H1 (cell line): ENCODE data around the gene TXNDC15. TPM values are rescaled to one million over a fixed set of nuclear protein-coding genes. Genes with fewer than 3 reads are reported as not detected.

ENCODE experiments used
- CTCF ChIA-PET: fragments of 300-600 bp; sonication (Branson Sonifier 250); formaldehyde crosslinking; loops from one replicate; lab custom pipeline; 2021; ENCODE audit not compliant: partially characterized antibody; lab: Charles Lee
- POLR2A ChIA-PET: fragments of 300-600 bp; sonication (Branson Sonifier 250); formaldehyde crosslinking; loops from one replicate; lab custom pipeline; 2021; ENCODE audit warnings: inconsistent platforms; ENCODE audit not compliant: partially characterized antibody; lab: Charles Lee
- DNase-seq, 2 experiments: peaks; one replicate each; pipeline versions ENCODE4 v3.0.0 to v3.0.0-alpha.2; 2010 to 2022; ENCODE audit warnings: low spot score in 2 of 2, low read depth in 1 of 2, mixed read lengths in 1 of 2
- FAIRE-seq: peaks from 2 replicates; lab custom pipeline; 2011; peaks lifted over from hg19 to GRCh38; lab: Jason Lieb, UNC
- H2AFZ ChIP-seq: 2 replicates; pipeline ENCODE4 v1.8.1; 2012; ENCODE audit warnings: low read length, inconsistent platforms
- H2AK5ac ChIP-seq: 2 replicates; pipeline ENCODE4 v1.6.1; 2013; ENCODE audit warnings: low read depth, low read length
- H2BK120ac ChIP-seq: replicated peaks from 2 replicates; pipeline ENCODE3; 2013; ENCODE audit warnings: low read depth, low read length, inconsistent platforms
- H2BK12ac ChIP-seq: 2 replicates; pipeline ENCODE4 v1.6.1; 2013; ENCODE audit warnings: low read depth, low read length
- H2BK15ac ChIP-seq: 2 replicates; pipeline ENCODE4 v1.6.1; 2013; ENCODE audit warnings: low read length
- H2BK20ac ChIP-seq: 2 replicates; pipeline ENCODE4 v1.6.1; 2013; ENCODE audit warnings: low read length
- H2BK5ac ChIP-seq: 2 replicates; pipeline ENCODE4 v1.6.1; 2013; ENCODE audit warnings: low read depth, low read length
- H3K14ac ChIP-seq: 2 replicates; pipeline ENCODE4 v1.6.1; 2013; ENCODE audit warnings: inconsistent platforms; ENCODE audit not compliant: insufficient read length
- H3K18ac ChIP-seq: 2 replicates; pipeline ENCODE4 v1.6.1; 2013; ENCODE audit warnings: low read length; ENCODE audit errors: extremely low read depth
- H3K23ac ChIP-seq: 2 replicates; pipeline ENCODE4 v1.6.1; 2013; ENCODE audit warnings: inconsistent platforms; ENCODE audit not compliant: insufficient read length
- H3K23me2 ChIP-seq: 2 replicates; pipeline ENCODE4 v1.6.1; 2013; ENCODE audit warnings: low read depth, low read length
- H3K27ac ChIP-seq: 2 replicates; pipeline ENCODE4 v1.6.1; 2011; ENCODE audit warnings: low read depth, low read length, inconsistent platforms
- H3K27me3 ChIP-seq, 4 experiments: replicated peaks in 1 of 4; 1 replicate in 1 of 4; 2 replicates in 3 of 4; pipeline versions ENCODE4 v1.6.1 to v1.8.1; 2011 to 2013; ENCODE audit warnings: low read length in 3 of 4, mild to moderate bottlenecking in 3 of 4, inconsistent platforms in 2 of 4, mixed read lengths in 2 of 4, moderate library complexity in 1 of 4; ENCODE audit not compliant: control insufficient read depth in 3 of 4, insufficient read depth in 3 of 4; ENCODE audit errors: extremely low read depth in 1 of 4
- H3K36me3 ChIP-seq, 4 experiments: 2 replicates each; pipeline versions ENCODE4 v1.6.1 to v1.8.1; 2011 to 2013; ENCODE audit warnings: mild to moderate bottlenecking in 4 of 4, low read length in 3 of 4, moderate library complexity in 2 of 4, control low read depth in 1 of 4, inconsistent platforms in 1 of 4; ENCODE audit not compliant: insufficient read depth in 4 of 4, control insufficient read depth in 2 of 4
- H3K4ac ChIP-seq: replicated peaks from 2 replicates; pipeline ENCODE3; 2013; ENCODE audit warnings: low read length, low read depth, mixed read lengths, inconsistent platforms; ENCODE audit not compliant: insufficient read length
- H3K4me1 ChIP-seq, 4 experiments: replicated peaks in 1 of 4; 1 replicate in 1 of 4; 2 replicates in 3 of 4; pipeline versions ENCODE4 v1.6.1 to v1.8.1; 2011 to 2013; ENCODE audit warnings: low read length in 3 of 4, inconsistent platforms in 2 of 4, mixed read lengths in 1 of 4; ENCODE audit not compliant: insufficient read depth in 4 of 4, control insufficient read depth in 3 of 4
- H3K4me2 ChIP-seq, 2 experiments: 2 replicates each; pipeline versions ENCODE4 v1.6.1 to v1.8.1; 2011 to 2013; ENCODE audit warnings: low read depth in 2 of 2, low read length in 2 of 2, control low read depth in 1 of 2, inconsistent platforms in 1 of 2, mild to moderate bottlenecking in 1 of 2; ENCODE audit not compliant: insufficient read depth in 1 of 2
- H3K4me3 ChIP-seq, 4 experiments: fragments of 200-600, 300-600 bp in 1 of 4; sonication (generic), shearing (Covaris generic), sonication (Bioruptor Twin) in 1 of 4; 2 replicates each; pipeline versions ENCODE4 v1.5.1 to v1.8.1; 2011 to 2016; ENCODE audit warnings: low read length in 4 of 4, low read depth in 3 of 4, control low read depth in 2 of 4, inconsistent platforms in 2 of 4, mild to moderate bottlenecking in 2 of 4, mixed read lengths in 1 of 4, moderate library complexity in 1 of 4; ENCODE audit not compliant: insufficient read depth in 2 of 4; ENCODE audit errors: extremely low read depth in 1 of 4
- H3K56ac ChIP-seq: replicated peaks from 2 replicates; pipeline ENCODE3; 2013; ENCODE audit warnings: low read depth, mild to moderate bottlenecking, mixed read lengths, low read length, inconsistent platforms; ENCODE audit not compliant: insufficient read length
- H3K79me1 ChIP-seq: 2 replicates; pipeline ENCODE4 v1.6.1; 2013; ENCODE audit warnings: low read depth, low read length, control low read depth
- H3K79me2 ChIP-seq, 2 experiments: 2 replicates each; pipeline versions ENCODE4 v1.6.1 to v1.8.1; 2012 to 2013; ENCODE audit warnings: low read length in 2 of 2, mild to moderate bottlenecking in 2 of 2, inconsistent platforms in 1 of 2; ENCODE audit not compliant: insufficient read depth in 2 of 2, control insufficient read depth in 1 of 2
- H3K9ac ChIP-seq, 4 experiments: replicated peaks in 1 of 4; 1 replicate in 1 of 4; 2 replicates in 3 of 4; pipeline versions ENCODE4 v1.6.1 to v1.8.1; 2011 to 2013; ENCODE audit warnings: low read depth in 3 of 4, low read length in 3 of 4, control low read depth in 2 of 4, mild to moderate bottlenecking in 2 of 4, moderate library complexity in 2 of 4, inconsistent platforms in 1 of 4; ENCODE audit errors: extremely low read depth in 1 of 4
- H3K9me3 ChIP-seq, 2 experiments: 2 replicates each; pipeline versions ENCODE4 v1.6.1 to v1.8.1; 2012 to 2013; ENCODE audit warnings: mild to moderate bottlenecking in 2 of 2, moderate library complexity in 2 of 2, control low read depth in 1 of 2, inconsistent platforms in 1 of 2, low read depth in 1 of 2, low read length in 1 of 2, mixed read lengths in 1 of 2; ENCODE audit not compliant: insufficient read depth in 2 of 2
- H4K20me1 ChIP-seq, 2 experiments: replicated peaks in 1 of 2; 2 replicates each; pipeline versions ENCODE3 to v1.8.1; 2011 to 2013; ENCODE audit warnings: inconsistent platforms in 2 of 2, low read length in 2 of 2, mild to moderate bottlenecking in 1 of 2; ENCODE audit not compliant: insufficient read depth in 2 of 2, control insufficient read depth in 1 of 2
- H4K5ac ChIP-seq: 2 replicates; pipeline ENCODE4 v1.6.1; 2013; ENCODE audit warnings: low read length, low read depth, mixed read lengths, inconsistent platforms; ENCODE audit not compliant: insufficient read length
- H4K8ac ChIP-seq: 2 replicates; pipeline ENCODE4 v1.8.0; 2013; ENCODE audit warnings: mild to moderate bottlenecking, moderate library complexity, low read length, inconsistent platforms; ENCODE audit not compliant: insufficient read depth; ENCODE audit errors: extremely low read depth
- H4K91ac ChIP-seq: replicated peaks from 2 replicates; pipeline ENCODE3; 2013; ENCODE audit warnings: low read length, mixed read lengths, inconsistent platforms; ENCODE audit not compliant: insufficient read length
- CTBP2 ChIP-seq: IDR thresholded peaks from 2 replicates; pipeline ENCODE4 v1.7.0; 2011; ENCODE audit warnings: borderline replicate concordance, mild to moderate bottlenecking, moderate library complexity, mixed read lengths, low read length; ENCODE audit not compliant: insufficient read depth, insufficient read length
- PHF8 ChIP-seq: fragments of 200-600 bp; sonication (generic); conservative IDR thresholded peaks from 2 replicates; pipeline ENCODE4 v1.7.1; 2012; ENCODE audit warnings: low read depth, mild to moderate bottlenecking, inconsistent platforms, low read length, moderate library complexity
- RNF2 ChIP-seq: fragments of 200-900, 300-1000 bp; sonication (generic); IDR thresholded peaks from 2 replicates; pipeline ENCODE4 v1.7.1; 2016; ENCODE audit warnings: borderline replicate concordance, low read depth, mild to moderate bottlenecking, antibody characterized with exemption, low read length; ENCODE audit not compliant: poor library complexity, severe bottlenecking; ENCODE audit errors: missing control alignments
- SIX5 ChIP-seq: IDR thresholded peaks from 2 replicates; pipeline ENCODE4 v1.6.1; 2011; ENCODE audit warnings: mild to moderate bottlenecking, low read depth, low read length
- TAF7 ChIP-seq: optimal IDR thresholded peaks from 2 replicates; pipeline ENCODE3; 2011; ENCODE audit warnings: low read depth, mild to moderate bottlenecking, inconsistent platforms, low read length, moderate library complexity, borderline replicate concordance
- WGBS, 2 experiments: shearing (Covaris generic) in 1 of 2; methylation state at CpG; one replicate each; pipeline versions ENCODE4 v1.1.6 to v1.1.7; 2013 to 2015; ENCODE audit warnings: low lambda C conversion rate in 2 of 2, mixed read lengths in 2 of 2, inconsistent platforms in 1 of 2, low coverage in 1 of 2, missing lambda C conversion rate in 1 of 2; ENCODE audit not compliant: insufficient replicate concordance in 2 of 2, insufficient coverage in 1 of 2, insufficient read length in 1 of 2; ENCODE audit errors: extremely low coverage in 1 of 2, missing lambda C conversion rate in 1 of 2; 5-methylcytosine and 5-hydroxymethylcytosine counted together
- polyA plus RNA-seq, 7 experiments: library from polyadenylated mRNA; depleted of rRNA in 3 of 7; stranded (reverse) in 5 of 7; unstranded in 2 of 7; fragments of >200 nt in 5 of 7; fragments of 200-250 nt in 2 of 7; gene quantifications; 1 replicate in 5 of 7; 2 replicates in 1 of 7; 4 replicates in 1 of 7; pipeline versions ENCODE4 v1.2.1 to v1.2.3, GENCODE V29; 2011 to 2013; ENCODE audit warnings: missing spikeins in 2 of 7, mixed read lengths in 2 of 7
- total RNA-seq: library from RNA; stranded (reverse); fragmentation: NEBNext Ultra II Directional; extraction: Animal tissue kit (Norgen Biotek cat#: 25700); gene quantifications from 2 replicates; pipeline ENCODE4 v1.2.1, GENCODE V29; 2021

Gene TXNDC15
- total and polyA plus RNA-seq, 2 of the 8 experiments (the other 6 are each of a cell fraction or from before 2014, with no cell fraction given), result 20.1 to 30.8 TPM

DNA sequence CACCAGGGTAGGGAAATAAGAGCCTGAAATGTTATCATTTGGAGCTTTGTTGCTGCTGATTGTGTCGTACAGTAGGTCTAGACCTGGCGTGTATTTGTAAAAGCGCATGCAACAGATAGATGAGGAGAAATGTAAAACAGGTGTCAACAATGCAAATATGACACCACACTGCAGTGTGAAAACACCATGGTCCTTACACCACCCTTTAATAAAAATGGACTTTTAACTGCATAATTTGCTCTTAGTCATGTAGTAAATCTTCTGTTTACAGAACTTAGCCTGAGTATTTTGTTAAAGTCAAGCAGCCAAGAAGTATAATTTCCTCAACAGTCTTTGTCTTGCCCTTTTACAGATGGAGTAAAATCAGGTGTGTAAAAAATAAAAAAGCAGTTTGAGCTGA is 44.7 kb downstream of the TXNDC15 start:
- FAIRE-seq, result no peak
- Histone ChIP-seq H4K5ac (no peak overlapping the region), H2AK5ac (no peak overlapping the region), H3K18ac (no peak overlapping the region), H2AFZ (no peak overlapping the region), H3K23ac (no peak overlapping the region), H3K56ac (no peak overlapping the region), H3K9me3 (no peaks in the 10 kb centered on the region), H3K4me2 (no peak overlapping the region), H2BK15ac (no peak overlapping the region), H3K4me3 (no peak overlapping the region), H2BK120ac (no peak overlapping the region), H4K20me1 (peaks cover 0 to 7% of the 10 kb centered on the region in 2 experiments), H4K8ac (no peak overlapping the region), H3K27me3 (no peaks in the 10 kb centered on the region), H3K9ac (no peak overlapping the region; a peak in 2 of 7 replicates), H3K4me1 (no peaks in the 10 kb centered on the region; a peak in 1 of 7 replicates), H2BK12ac (no peak overlapping the region), H3K23me2 (no peaks in the 10 kb centered on the region), H3K4ac (no peak overlapping the region), H2BK5ac (no peak overlapping the region), H3K79me2 (0 out of 4 replicates have a peak, but pooled peaks cover 0 to 3% of the 10 kb centered on the region in 2 experiments), H3K36me3 (peaks cover 2 to 10% (median 3%) of the 10 kb centered on the region in 4 experiments; a peak in 6 of 8 replicates), H2BK20ac (no peak overlapping the region), H4K91ac (no peak overlapping the region), H3K79me1 (no peaks in the 10 kb centered on the region), H3K27ac (no peak overlapping the region), H3K14ac (no peak overlapping the region)
- POLR2A ChIA-PET, result interaction anchor here (1.3 kb wide), 1 partner anchor 9 kb away, joined by 3 read pairs; no protein-coding TSS in a partner anchor
- no peak for DNase-seq
- WGBS, 2 experiments, result 86% methylated on average over 3 of the region's 3 CpGs; no CpG with 5 or more reads in 1 of the 2 experiments
- CTCF ChIA-PET, result interaction anchor here (0.8 to 7.4 kb wide), 11 partner anchors 11 to 273 kb away, joined by 3 to 49 read pairs (median 9); partner anchors contain the start of gene PCBD2
- TF ChIP-seq CTBP2 (no peak), PHF8 (no peak), TAF7 (no peak), SIX5 (no peak), RNF2 (no peak)
